ENCODE measurements around the gene ANXA10. TPM values are rescaled to one million over a fixed set of nuclear protein-coding genes. Genes with fewer than 3 reads are reported as not detected.

Gene ANXA10
- polyA plus RNA-seq (2013, experiment 1 of 2), result not detected
- polyA plus RNA-seq (2013, experiment 2 of 2), result not detected

GRCh38 chr4:168092176-168092712 lies at the start of gene ANXA10:
ANXA10 (plus strand) TSS chr4:168092537; CDS start chr4:168092701, 164 bp downstream.
- no CpG with 5 or more reads among the region's 1 CpG for WGBS, 2 experiments (ENCODE audit: insufficient coverage in 2 of 2)
- H3K27ac ChIP-seq (ENCODE audit: low read depth, low read length, severe bottlenecking), result no peak within 1 kb of the TSS

GRCh38 chr4:168045354-168045753 lies 47.0 kb upstream of the ANXA10 start:
- Histone ChIP-seq H3K36me3 (ENCODE audit: control insufficient read depth, insufficient read depth, low read length) (no peaks in the 10 kb centered on the region), H3K4me3 (ENCODE audit: extremely low read depth, insufficient read depth, low read length, poor library complexity, severe bottlenecking) (no peak overlapping the region), H3K27ac (ENCODE audit: low read depth, low read length, severe bottlenecking) (no peak overlapping the region), H3K9me3 (ENCODE audit: control insufficient read depth, low read length) (peaks cover 3% of the 10 kb centered on the region), H3K4me1 (ENCODE audit: control insufficient read depth, insufficient read depth, low read length, poor library complexity, severe bottlenecking) (no peaks in the 10 kb centered on the region)

More at GRCh38 chr4:168092176-168092712, at the start of gene ANXA10:
- no peak within 1 kb of the TSS for H3K4me3 ChIP-seq (ENCODE audit: extremely low read depth, insufficient read depth, low read length, poor library complexity, severe bottlenecking)
- H3K4me1 ChIP-seq (ENCODE audit: control insufficient read depth, insufficient read depth, low read length, poor library complexity, severe bottlenecking), result no peaks in the 10 kb centered on the region
- H3K36me3 ChIP-seq (ENCODE audit: control insufficient read depth, insufficient read depth, low read length), result no peaks in the 10 kb centered on the region
- no peaks in the 10 kb centered on the region for H3K9me3 ChIP-seq (ENCODE audit: control insufficient read depth, low read length)

- whole genome bisulfite sequencing, 2 experiments (ENCODE audit: insufficient coverage in 2 of 2), result no CpG with 5 or more reads among the region's 2 CpGs
- H3K9me3 ChIP-seq (ENCODE audit: control insufficient read depth, low read length), result peaks cover 3% of the 10 kb centered on the region
- no peaks in the 10 kb centered on the region for H3K36me3 ChIP-seq (ENCODE audit: control insufficient read depth, insufficient read depth, low read length)
- H3K4me1 ChIP-seq (ENCODE audit: control insufficient read depth, insufficient read depth, low read length, poor library complexity, severe bottlenecking), result no peaks in the 10 kb centered on the region
- no peak overlapping the region for H3K4me3 ChIP-seq (ENCODE audit: extremely low read depth, insufficient read depth, low read length, poor library complexity, severe bottlenecking)
- H3K27ac ChIP-seq (ENCODE audit: low read depth, low read length, severe bottlenecking), result no peak overlapping the region
These were observed 42.3 kb upstream of the ANXA10 start for GRCh38 chr4:168050002-168050401.

- Histone ChIP-seq H3K4me1 (ENCODE audit: control insufficient read depth, insufficient read depth, low read length, poor library complexity, severe bottlenecking) (no peaks in the 10 kb centered on the region), H3K27ac (ENCODE audit: low read depth, low read length, severe bottlenecking) (no peak overlapping the region), H3K9me3 (ENCODE audit: control insufficient read depth, low read length) (peaks cover 3% of the 10 kb centered on the region), H3K4me3 (ENCODE audit: extremely low read depth, insufficient read depth, low read length, poor library complexity, severe bottlenecking) (no peak overlapping the region), H3K36me3 (ENCODE audit: control insufficient read depth, insufficient read depth, low read length) (no peaks in the 10 kb centered on the region)
These were observed 40.8 kb upstream of the ANXA10 start for GRCh38 chr4:168051526-168051925.

GRCh38 chr4:168057412-168057811 lies 34.9 kb upstream of the ANXA10 start:
- Histone ChIP-seq H3K4me1 (ENCODE audit: control insufficient read depth, insufficient read depth, low read length, poor library complexity, severe bottlenecking) (no peaks in the 10 kb centered on the region), H3K4me3 (ENCODE audit: extremely low read depth, insufficient read depth, low read length, poor library complexity, severe bottlenecking) (no peak overlapping the region), H3K27ac (ENCODE audit: low read depth, low read length, severe bottlenecking) (no peak overlapping the region), H3K9me3 (ENCODE audit: control insufficient read depth, low read length) (no peaks in the 10 kb centered on the region), H3K36me3 (ENCODE audit: control insufficient read depth, insufficient read depth, low read length) (no peaks in the 10 kb centered on the region)
- WGBS, 2 experiments (ENCODE audit: insufficient coverage in 2 of 2), result 83 to 88% methylated on average over 3 of the region's 3 CpGs

- WGBS, 2 experiments (ENCODE audit: insufficient coverage in 2 of 2), result no CpG with 5 or more reads among the region's 1 CpG
- no peak overlapping the region for H3K4me3 ChIP-seq (ENCODE audit: extremely low read depth, insufficient read depth, low read length, poor library complexity, severe bottlenecking)
- no peaks in the 10 kb centered on the region for H3K36me3 ChIP-seq (ENCODE audit: control insufficient read depth, insufficient read depth, low read length)
- H3K9me3 ChIP-seq (ENCODE audit: control insufficient read depth, low read length), result no peaks in the 10 kb centered on the region
- H3K4me1 ChIP-seq (ENCODE audit: control insufficient read depth, insufficient read depth, low read length, poor library complexity, severe bottlenecking), result no peaks in the 10 kb centered on the region
- no peak overlapping the region for H3K27ac ChIP-seq (ENCODE audit: low read depth, low read length, severe bottlenecking)
These were observed 33.1 kb upstream of the ANXA10 start for GRCh38 chr4:168059251-168059650.

GRCh38 chr4:168063031-168063430 lies 29.3 kb upstream of the ANXA10 start:
- Histone ChIP-seq H3K9me3 (ENCODE audit: control insufficient read depth, low read length) (no peaks in the 10 kb centered on the region), H3K4me3 (ENCODE audit: extremely low read depth, insufficient read depth, low read length, poor library complexity, severe bottlenecking) (no peak overlapping the region), H3K36me3 (ENCODE audit: control insufficient read depth, insufficient read depth, low read length) (no peaks in the 10 kb centered on the region), H3K4me1 (ENCODE audit: control insufficient read depth, insufficient read depth, low read length, poor library complexity, severe bottlenecking) (no peaks in the 10 kb centered on the region), H3K27ac (ENCODE audit: low read depth, low read length, severe bottlenecking) (no peak overlapping the region)
- WGBS, 2 experiments (ENCODE audit: insufficient coverage in 2 of 2), result no CpG with 5 or more reads among the region's 4 CpGs

- H3K36me3 ChIP-seq (ENCODE audit: control insufficient read depth, insufficient read depth, low read length), result no peaks in the 10 kb centered on the region
- WGBS, 2 experiments (ENCODE audit: insufficient coverage in 2 of 2), result no CpG with 5 or more reads among the region's 1 CpG
- no peaks in the 10 kb centered on the region for H3K4me1 ChIP-seq (ENCODE audit: control insufficient read depth, insufficient read depth, low read length, poor library complexity, severe bottlenecking)
- no peaks in the 10 kb centered on the region for H3K9me3 ChIP-seq (ENCODE audit: control insufficient read depth, low read length)
- H3K27ac ChIP-seq (ENCODE audit: low read depth, low read length, severe bottlenecking), result no peak overlapping the region
- H3K4me3 ChIP-seq (ENCODE audit: extremely low read depth, insufficient read depth, low read length, poor library complexity, severe bottlenecking), result no peak overlapping the region
These were observed 21.4 kb upstream of the ANXA10 start for GRCh38 chr4:168070903-168071302.

- Histone ChIP-seq H3K36me3 (ENCODE audit: control insufficient read depth, insufficient read depth, low read length) (no peaks in the 10 kb centered on the region), H3K4me1 (ENCODE audit: control insufficient read depth, insufficient read depth, low read length, poor library complexity, severe bottlenecking) (no peaks in the 10 kb centered on the region), H3K27ac (ENCODE audit: low read depth, low read length, severe bottlenecking) (no peak overlapping the region), H3K9me3 (ENCODE audit: control insufficient read depth, low read length) (no peaks in the 10 kb centered on the region), H3K4me3 (ENCODE audit: extremely low read depth, insufficient read depth, low read length, poor library complexity, severe bottlenecking) (no peak overlapping the region)
- 100% methylated on average over 1 of the region's 2 CpGs; no CpG with 5 or more reads in 1 of the 2 experiments for WGBS, 2 experiments (ENCODE audit: insufficient coverage in 2 of 2)
These were observed 21.0 kb upstream of the ANXA10 start for GRCh38 chr4:168071304-168071703.

- Histone ChIP-seq H3K4me3 (ENCODE audit: extremely low read depth, insufficient read depth, low read length, poor library complexity, severe bottlenecking) (no peak overlapping the region), H3K4me1 (ENCODE audit: control insufficient read depth, insufficient read depth, low read length, poor library complexity, severe bottlenecking) (no peaks in the 10 kb centered on the region), H3K36me3 (ENCODE audit: control insufficient read depth, insufficient read depth, low read length) (no peaks in the 10 kb centered on the region), H3K27ac (ENCODE audit: low read depth, low read length, severe bottlenecking) (no peak overlapping the region), H3K9me3 (ENCODE audit: control insufficient read depth, low read length) (no peaks in the 10 kb centered on the region)
- WGBS, 2 experiments (ENCODE audit: insufficient coverage in 2 of 2), result 88 to 93% methylated on average over 3 to 4 of the region's 4 CpGs
These were observed 17.5 kb upstream of the ANXA10 start for GRCh38 chr4:168074861-168075260.

GRCh38 chr4:168076989-168077725 lies 15.2 kb upstream of the ANXA10 start:
- Histone ChIP-seq H3K27ac (ENCODE audit: low read depth, low read length, severe bottlenecking) (no peak overlapping the region), H3K4me3 (ENCODE audit: extremely low read depth, insufficient read depth, low read length, poor library complexity, severe bottlenecking) (no peak overlapping the region), H3K36me3 (ENCODE audit: control insufficient read depth, insufficient read depth, low read length) (no peaks in the 10 kb centered on the region), H3K9me3 (ENCODE audit: control insufficient read depth, low read length) (no peaks in the 10 kb centered on the region), H3K4me1 (ENCODE audit: control insufficient read depth, insufficient read depth, low read length, poor library complexity, severe bottlenecking) (no peaks in the 10 kb centered on the region)
- WGBS, 2 experiments (ENCODE audit: insufficient coverage in 2 of 2), result no CpG with 5 or more reads among the region's 2 CpGs
